ENCODE data around the gene NT5C. TPM values are rescaled to one million over a fixed set of nuclear protein-coding genes. Genes with fewer than 3 reads are reported as not detected.

NT5C gene
- total RNA-seq, 1 experiment from 2014 or later = 115 TPM

- peaks cover 39% of the 10 kb centered on the region for H3K79me2 ChIP-seq (ENCODE audit: insufficient read depth, low read length)
- BruUV-seq (replicated peaks) = TSS peak; percentile 88
- POLR2A ChIA-PET = interaction anchor here (0.6 to 1.7 kb wide), 12 partner anchors 8 to 237 kb away, joined by 3 to 13 read pairs (median 4); partner anchors contain the start of genes FDXR, NT5C, NUP85 and SLC16A5
- TF ChIP-seq JUND (IDR thresholded peaks at IDR 0.05) = no peak
- no peak for TF ChIP-seq TCF7L2 (IDR thresholded peaks at IDR 0.05; ENCODE audit: borderline replicate concordance, extremely low read depth, insufficient read depth, insufficient read length)
- no peak for TF ChIP-seq ELF1 (IDR thresholded peaks at IDR 0.05; ENCODE audit: borderline replicate concordance, low read depth)
- TF ChIP-seq CEBPB (IDR thresholded peaks at IDR 0.05; ENCODE audit: low read depth) = no peak
- TF ChIP-seq ZFX (IDR thresholded peaks at IDR 0.05) = peak; percentile 15; the same call in 1 of the 2 replicates
- TF ChIP-seq POLR2A (IDR thresholded peaks at IDR 0.05; ENCODE audit: borderline replicate concordance, extremely low read depth, insufficient read depth, insufficient read length) = peak; percentile 87
- peak; percentile 33 for TF ChIP-seq ZBTB33 (IDR thresholded peaks at IDR 0.05; ENCODE audit: extremely low read depth, insufficient replicate concordance, low read length)
- no peak for TF ChIP-seq SP1 (IDR thresholded peaks at IDR 0.05; ENCODE audit: low read depth)
- no peak for TF ChIP-seq EZH2 (IDR thresholded peaks at IDR 0.05)
- TF ChIP-seq RAD21 (IDR thresholded peaks at IDR 0.05; ENCODE audit: low read depth) = peak; percentile 39
- no peak for TF ChIP-seq YY1 (IDR thresholded peaks at IDR 0.05; ENCODE audit: extremely low read depth, insufficient replicate concordance, low read depth, low read length)
- TF ChIP-seq FOSL1 (IDR thresholded peaks at IDR 0.05; ENCODE audit: low read depth) = no peak
- TF ChIP-seq CBX3 (IDR thresholded peaks at IDR 0.05; ENCODE audit: low read depth) = no peak
- no peak for TF ChIP-seq EZH2phosphoT487 (IDR thresholded peaks at IDR 0.05; ENCODE audit: borderline replicate concordance)
- no peak for TF ChIP-seq ZNF274 (IDR thresholded peaks at IDR 0.05; ENCODE audit: low read depth, low read length)
- no peak for TF ChIP-seq REST (IDR thresholded peaks at IDR 0.05; ENCODE audit: low read depth)
- no peak for TF ChIP-seq SRF (IDR thresholded peaks at IDR 0.05; ENCODE audit: low read depth)
- peak; percentile 91 for TF ChIP-seq EGR1 (IDR thresholded peaks at IDR 0.05; ENCODE audit: low read depth)
- no peak for TF ChIP-seq ATF3 (IDR thresholded peaks at IDR 0.05)
Measured at GRCh38 chr17:75109407-75110233, 21.9 kb downstream of the NT5C start, which contains the start of gene ARMC7. Gene ARMC7 (plus strand): TSS chr17:75109969. CDS start chr17:75110289, 320 bp downstream.

More at GRCh38 chr17:75109407-75110233, 21.9 kb downstream of the NT5C start, which contains the start of gene ARMC7:
- H3K4me1 ChIP-seq (ENCODE audit: control insufficient read depth in 1 of 2, insufficient read depth in 2 of 2, low read length in 2 of 2) = peaks cover 19 to 51% of the 10 kb centered on the region in 2 experiments
- no peaks in the 10 kb centered on the region for H3K9me3 ChIP-seq (ENCODE audit: control insufficient read depth in 1 of 2, insufficient read depth in 1 of 2, low read depth in 1 of 2, low read length in 2 of 2)
- no peaks in the 10 kb centered on the region for H3K27me3 ChIP-seq (ENCODE audit: insufficient read depth, low read length)
- intact Hi-C loops (cut with micrococcal nuclease) = loop anchor here (2.0 to 10.0 kb wide), 4 partner anchors 37 to 155 kb away; partner anchors contain the start of genes GGA3 and MRPS7
- RAD21 ChIA-PET (ENCODE audit: low non-redundant PET in 1 of 2, low total read pairs in 2 of 2, uncharacterized antibody in 2 of 2, unreplicated experiment in 2 of 2) = interaction anchor here (0.7 to 1.0 kb wide), 3 partner anchors 21 to 55 kb away, joined by 3 to 5 read pairs (median 3); no protein-coding TSS in a partner anchor
- H3K36me3 ChIP-seq (ENCODE audit: control insufficient read depth in 1 of 2, insufficient read depth in 2 of 2, low read length in 2 of 2) = peaks cover 0 to 15% of the 10 kb centered on the region in 2 experiments; a peak in 2 of 4 replicates
- peak within 1 kb of the TSS; percentile 72 for H3K27ac ChIP-seq (ENCODE audit: low read depth, low read length)
- DNase-seq (ENCODE audit: low read depth, low spot score) (peak; percentile 72), ATAC-seq (peak; percentile 76)
- peak within 1 kb of the TSS; percentile 82 for H3K9ac ChIP-seq (ENCODE audit: low read length)
- H3K4me2 ChIP-seq (ENCODE audit: low read length) = peak within 1 kb of the TSS; percentile 89
- no peak within 1 kb of the TSS for H2AFZ ChIP-seq (ENCODE audit: low read depth, low read length, poor library complexity, severe bottlenecking)
- no peaks in the 10 kb centered on the region; the same call in 1 of the 2 replicates for H4K20me1 ChIP-seq (ENCODE audit: insufficient read depth)
- no peaks in the 10 kb centered on the region for H3K9me2 ChIP-seq (ENCODE audit: insufficient read depth)
- H3K4me3 ChIP-seq (replicated peaks in 1 of 2; ENCODE audit: low read depth in 1 of 2, low read length in 2 of 2) = peak within 1 kb of the TSS; percentile 81 to 91
- CTCF ChIA-PET = interaction anchor here (1.0 to 2.9 kb wide), 10 partner anchors 21 to 303 kb away, joined by 3 to 14 read pairs (median 6); partner anchors contain the start of gene NT5C

Measured in HCT116 (cell line).